GM18505 (cell line): ENCODE measurements around the gene YIPF1.
A peak's percentile ranks its signal among the peaks of the same experiment; 100 is the strongest.
"Not testable (repeated sequence)": the region's sequence is repeated elsewhere in the genome, so short reads cannot be mapped to it uniquely, and the experiment has no call there.

Source experiments
- ATAC-seq: cut with Tn5 transposase; IDR thresholded peaks from one replicate; pipeline ENCODE4 v1.9.1; 2021; ENCODE audit not compliant: unreplicated experiment
- POLR2A ChIP-seq: IDR thresholded peaks from 4 replicates; pipeline ENCODE4 v1.6.1; 2011; ENCODE audit warnings: borderline replicate concordance; ENCODE audit not compliant: insufficient read depth, insufficient read length; ENCODE audit errors: extremely low read depth

Gene YIPF1

GRCh38 chr1:53890522-53890941 lies 935 bp upstream of the YIPF1 start:
- TF ChIP-seq POLR2A: peak; percentile 16
- no peak for ATAC-seq

GRCh38 chr1:53888681-53889080 lies 916 bp downstream of the YIPF1 start:
- ATAC-seq: no peak
- peak; percentile 19 for TF ChIP-seq POLR2A

GRCh38 chr1:53883600-53883999 lies 6.0 kb downstream of the YIPF1 start:
- not testable (repeated sequence) for ATAC-seq

- ATAC-seq: not testable (repeated sequence)
Measured at GRCh38 chr1:53881853-53882252, 7.7 kb downstream of the YIPF1 start.

- TF ChIP-seq POLR2A: no peak
- ATAC-seq: no peak
Measured at GRCh38 chr1:53878492-53879105, 11.0 kb downstream of the YIPF1 start.

GRCh38 chr1:53875150-53875549 lies 14.4 kb downstream of the YIPF1 start:
- ATAC-seq: not testable (repeated sequence)

GRCh38 chr1:53871773-53872484 lies 17.7 kb downstream of the YIPF1 start:
- no peak for TF ChIP-seq POLR2A
- no peak for ATAC-seq

- no peak for ATAC-seq
- TF ChIP-seq POLR2A: no peak
Measured at GRCh38 chr1:53871221-53871620, 18.4 kb downstream of the YIPF1 start.

GRCh38 chr1:53869454-53870117 lies 20.0 kb downstream of the YIPF1 start:
- no peak for ATAC-seq
- TF ChIP-seq POLR2A: no peak

GRCh38 chr1:53868565-53868964 lies 21.0 kb downstream of the YIPF1 start:
- TF ChIP-seq POLR2A: no peak
- no peak for ATAC-seq

GRCh38 chr1:53862507-53862906 lies 27.1 kb downstream of the YIPF1 start:
- no peak for TF ChIP-seq POLR2A
- no peak for ATAC-seq

GRCh38 chr1:53860967-53861411 lies 28.6 kb downstream of the YIPF1 start:
- TF ChIP-seq POLR2A: no peak
- no peak for ATAC-seq

GRCh38 chr1:53851571-53852285 lies 37.9 kb downstream of the YIPF1 start:
- no peak for ATAC-seq
- no peak for TF ChIP-seq POLR2A

GRCh38 chr1:53850082-53850673 lies 39.4 kb downstream of the YIPF1 start:
- no peak for TF ChIP-seq POLR2A
- no peak for ATAC-seq

- no peak for TF ChIP-seq POLR2A
- ATAC-seq: no peak
Measured at GRCh38 chr1:53847980-53848379, 41.6 kb downstream of the YIPF1 start.
